ENCODE data around the gene PIM3.
A peak's percentile ranks its signal among the peaks of the same experiment; 100 is the strongest.

The PIM3 gene

DNA sequence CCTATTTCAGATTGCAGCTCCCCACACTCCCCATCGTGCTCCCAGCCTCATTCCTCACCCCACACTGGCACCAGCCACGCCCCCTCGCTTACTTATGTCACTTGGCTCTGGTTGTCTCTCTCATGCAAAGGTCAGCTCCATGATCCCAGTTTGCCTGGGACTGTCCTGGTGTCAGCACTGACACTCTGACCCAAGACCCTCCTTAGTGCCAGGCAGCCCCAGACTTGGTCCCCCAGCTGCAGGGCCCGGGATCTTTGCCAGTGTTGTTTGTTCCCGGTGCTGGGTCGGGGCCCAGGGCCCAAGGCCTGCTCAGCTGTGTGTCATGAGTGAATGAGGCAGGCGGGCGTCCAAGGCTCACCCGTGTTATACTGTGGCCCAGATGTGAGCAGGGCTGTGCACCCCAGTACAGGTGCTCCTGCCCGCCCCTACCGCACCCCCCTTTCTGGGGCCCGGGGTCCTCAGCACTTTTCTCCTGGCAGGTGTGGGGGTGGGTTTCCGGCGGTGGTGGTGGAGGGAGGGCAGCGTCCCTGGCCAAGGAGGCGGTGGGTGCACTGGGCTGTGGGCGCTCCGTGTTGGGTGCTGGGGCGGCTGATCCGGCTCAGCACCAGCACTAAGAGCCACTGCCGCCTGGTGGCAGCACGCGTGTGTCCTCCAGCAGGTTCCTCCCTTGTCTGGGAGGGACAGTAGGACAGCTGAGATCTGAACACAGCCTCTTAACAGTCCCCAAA, 32.5 kb downstream of the PIM3 start:
- Histone ChIP-seq H3K9ac (ENCODE audit: low read depth, low read length) (no peak overlapping the region), H3K27me3 (ENCODE audit: insufficient read depth, low read length, poor library complexity) (no peaks in the 10 kb centered on the region), H3K36me3 (ENCODE audit: insufficient read depth, low read length) (no peaks in the 10 kb centered on the region), H3K9me3 (ENCODE audit: insufficient read depth, low read length, severe bottlenecking) (no peaks in the 10 kb centered on the region), H3K4me1 (ENCODE audit: insufficient read depth, low read length) (no peaks in the 10 kb centered on the region), H3K79me2 (ENCODE audit: insufficient read depth, low read length) (no peaks in the 10 kb centered on the region), H3K4me2 (ENCODE audit: insufficient read depth, low read length) (no peak overlapping the region), H3K4me3 (ENCODE audit: low read depth in 1 of 2, low read length in 2 of 2) (no peak overlapping the region), H4K20me1 (ENCODE audit: insufficient read depth, low read length) (peaks cover 5% of the 10 kb centered on the region; the same call in 1 of the 2 replicates), H3K27ac (ENCODE audit: low read length) (no peak overlapping the region), H2AFZ (ENCODE audit: low read depth, low read length) (no peak overlapping the region)
- peak; percentile 60 for DNase-seq
- TF ChIP-seq, protein P1, sequence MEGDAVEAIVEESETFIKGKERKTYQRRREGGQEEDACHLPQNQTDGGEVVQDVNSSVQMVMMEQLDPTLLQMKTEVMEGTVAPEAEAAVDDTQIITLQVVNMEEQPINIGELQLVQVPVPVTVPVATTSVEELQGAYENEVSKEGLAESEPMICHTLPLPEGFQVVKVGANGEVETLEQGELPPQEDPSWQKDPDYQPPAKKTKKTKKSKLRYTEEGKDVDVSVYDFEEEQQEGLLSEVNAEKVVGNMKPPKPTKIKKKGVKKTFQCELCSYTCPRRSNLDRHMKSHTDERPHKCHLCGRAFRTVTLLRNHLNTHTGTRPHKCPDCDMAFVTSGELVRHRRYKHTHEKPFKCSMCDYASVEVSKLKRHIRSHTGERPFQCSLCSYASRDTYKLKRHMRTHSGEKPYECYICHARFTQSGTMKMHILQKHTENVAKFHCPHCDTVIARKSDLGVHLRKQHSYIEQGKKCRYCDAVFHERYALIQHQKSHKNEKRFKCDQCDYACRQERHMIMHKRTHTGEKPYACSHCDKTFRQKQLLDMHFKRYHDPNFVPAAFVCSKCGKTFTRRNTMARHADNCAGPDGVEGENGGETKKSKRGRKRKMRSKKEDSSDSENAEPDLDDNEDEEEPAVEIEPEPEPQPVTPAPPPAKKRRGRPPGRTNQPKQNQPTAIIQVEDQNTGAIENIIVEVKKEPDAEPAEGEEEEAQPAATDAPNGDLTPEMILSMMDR (IDR thresholded peaks at IDR 0.05; ENCODE audit: borderline replicate concordance, extremely low read depth, low read length, poor library complexity, severe bottlenecking) = peak; percentile 79
- TF ChIP-seq EZH2 (IDR thresholded peaks at IDR 0.05; ENCODE audit: borderline replicate concordance, low read depth, low read length, severe bottlenecking) = no peak
- peak; percentile 91 for ATAC-seq (ENCODE audit: insufficient read depth, low read depth)

DNA sequence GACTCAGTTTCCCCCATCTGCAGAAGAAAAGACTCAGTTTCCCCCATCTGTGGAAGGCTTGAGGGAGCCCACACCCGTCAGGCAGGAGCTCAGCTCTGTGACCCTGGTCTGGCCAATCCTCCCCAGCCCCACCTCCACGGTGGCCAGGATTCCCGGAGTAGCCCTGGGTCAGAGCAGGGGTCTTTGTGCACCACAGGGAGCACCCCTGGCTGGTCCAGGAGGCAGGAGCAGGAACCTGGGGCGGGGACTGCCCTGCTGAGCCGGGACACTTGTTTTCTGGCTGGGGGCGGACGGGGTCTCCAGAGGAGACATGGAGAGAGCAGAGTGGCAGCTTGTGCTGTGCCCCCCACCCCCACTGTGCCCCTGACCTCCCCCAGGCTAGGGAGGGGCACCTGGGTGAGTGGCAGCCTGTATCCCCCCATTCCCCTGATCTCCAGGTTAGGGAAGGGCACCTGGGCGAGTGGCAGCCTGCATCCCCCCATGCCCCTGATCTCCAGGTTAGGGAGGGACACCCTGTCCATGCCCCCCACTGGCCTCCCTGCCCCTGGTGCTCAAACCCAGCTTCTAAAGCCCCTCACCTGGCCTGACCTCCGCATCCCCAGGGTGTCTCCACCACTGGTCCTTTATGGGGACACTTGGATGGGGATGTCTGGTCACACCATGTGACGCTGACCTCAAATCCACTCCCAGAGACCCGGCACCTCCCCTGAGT, 33.2 kb downstream of the PIM3 start:
- Histone ChIP-seq H2AFZ (ENCODE audit: low read depth, low read length) (no peak overlapping the region), H3K27ac (ENCODE audit: low read length) (no peak overlapping the region), H3K27me3 (ENCODE audit: insufficient read depth, low read length, poor library complexity) (no peaks in the 10 kb centered on the region), H3K79me2 (ENCODE audit: insufficient read depth, low read length) (no peaks in the 10 kb centered on the region), H3K4me2 (ENCODE audit: insufficient read depth, low read length) (no peak overlapping the region), H3K9ac (ENCODE audit: low read depth, low read length) (no peak overlapping the region), H3K36me3 (ENCODE audit: insufficient read depth, low read length) (no peaks in the 10 kb centered on the region), H3K9me3 (ENCODE audit: insufficient read depth, low read length, severe bottlenecking) (no peaks in the 10 kb centered on the region), H3K4me3 (ENCODE audit: low read depth in 1 of 2, low read length in 2 of 2) (no peak overlapping the region), H4K20me1 (ENCODE audit: insufficient read depth, low read length) (peaks cover 5% of the 10 kb centered on the region; the same call in 1 of the 2 replicates), H3K4me1 (ENCODE audit: insufficient read depth, low read length) (no peaks in the 10 kb centered on the region)
- TF ChIP-seq, protein P1 (IDR thresholded peaks at IDR 0.05; ENCODE audit: borderline replicate concordance, extremely low read depth, low read length, poor library complexity, severe bottlenecking) = no peak
- no peak for TF ChIP-seq EZH2 (IDR thresholded peaks at IDR 0.05; ENCODE audit: borderline replicate concordance, low read depth, low read length, severe bottlenecking)
- ATAC-seq (ENCODE audit: insufficient read depth, low read depth) = no peak
- DNase-seq = no peak

DNA sequence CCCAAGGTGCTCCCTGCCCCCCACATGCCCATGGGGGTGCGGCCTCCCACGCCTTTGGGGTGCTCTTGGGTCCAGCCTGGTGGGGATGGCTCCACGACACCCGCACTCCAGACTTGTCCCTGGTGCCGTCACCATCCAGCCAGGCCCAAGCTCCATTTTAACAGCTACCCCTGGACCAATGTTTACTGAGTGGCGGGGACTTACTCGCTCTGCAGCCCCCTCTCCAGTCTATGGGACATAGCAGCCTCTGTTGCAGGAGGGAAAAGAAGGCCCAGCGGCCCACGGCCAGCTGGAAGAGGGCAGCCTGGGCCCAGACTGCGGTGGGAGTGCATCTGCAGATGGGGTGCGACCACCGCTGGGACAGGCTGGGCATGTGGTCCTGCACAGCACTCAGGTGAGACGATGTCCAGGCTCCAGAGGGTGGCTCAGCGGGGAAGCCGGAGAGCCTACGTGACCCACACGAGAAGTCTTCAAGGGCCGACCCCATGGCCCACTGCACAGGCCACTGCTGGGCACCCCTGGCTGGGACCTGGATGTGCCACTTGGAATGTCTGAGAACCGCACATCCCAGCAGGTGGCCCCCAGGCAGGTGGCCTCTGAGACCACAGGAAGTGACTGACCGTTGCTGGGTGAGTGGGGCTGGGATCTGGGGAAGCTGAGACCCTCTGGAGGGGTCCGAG, 33.9 kb downstream of the PIM3 start:
- Histone ChIP-seq H4K20me1 (ENCODE audit: insufficient read depth, low read length) (peaks cover 7% of the 10 kb centered on the region; the same call in 1 of the 2 replicates), H2AFZ (ENCODE audit: low read depth, low read length) (no peak overlapping the region), H3K9me3 (ENCODE audit: insufficient read depth, low read length, severe bottlenecking) (no peaks in the 10 kb centered on the region), H3K36me3 (ENCODE audit: insufficient read depth, low read length) (no peaks in the 10 kb centered on the region), H3K4me2 (ENCODE audit: insufficient read depth, low read length) (no peak overlapping the region), H3K4me1 (ENCODE audit: insufficient read depth, low read length) (no peaks in the 10 kb centered on the region), H3K9ac (ENCODE audit: low read depth, low read length) (no peak overlapping the region), H3K27me3 (ENCODE audit: insufficient read depth, low read length, poor library complexity) (no peaks in the 10 kb centered on the region), H3K27ac (ENCODE audit: low read length) (no peak overlapping the region), H3K4me3 (ENCODE audit: low read depth in 1 of 2, low read length in 2 of 2) (no peak overlapping the region), H3K79me2 (ENCODE audit: insufficient read depth, low read length) (no peaks in the 10 kb centered on the region)
- ATAC-seq (ENCODE audit: insufficient read depth, low read depth) (no peak), DNase-seq (no peak)
- TF ChIP-seq, protein P1 (IDR thresholded peaks at IDR 0.05; ENCODE audit: borderline replicate concordance, extremely low read depth, low read length, poor library complexity, severe bottlenecking) = no peak
- no peak for TF ChIP-seq EZH2 (IDR thresholded peaks at IDR 0.05; ENCODE audit: borderline replicate concordance, low read depth, low read length, severe bottlenecking)
